Stimulated activated CD8-positive, alpha-beta memory T cell treated with anti-CD3 and anti-CD28 coated beads, Interleukin-12 subunit alpha, Interleukin-12 subunit beta, amount 100 ng/mL, for 24 hours (primary cell): ENCODE measurements around the gene WDR73.
A peak's percentile ranks its signal among the peaks of the same experiment; 100 is the strongest.
"Not testable (repeated sequence)": the region's sequence is repeated elsewhere in the genome, so short reads cannot be mapped to it uniquely, and the experiment has no call there.

ENCODE experiments used
- DNase-seq: peaks from one replicate; pipeline ENCODE4 v3.0.0-alpha.2; 2020; ENCODE audit errors: extremely low read depth

The WDR73 gene

DNA sequence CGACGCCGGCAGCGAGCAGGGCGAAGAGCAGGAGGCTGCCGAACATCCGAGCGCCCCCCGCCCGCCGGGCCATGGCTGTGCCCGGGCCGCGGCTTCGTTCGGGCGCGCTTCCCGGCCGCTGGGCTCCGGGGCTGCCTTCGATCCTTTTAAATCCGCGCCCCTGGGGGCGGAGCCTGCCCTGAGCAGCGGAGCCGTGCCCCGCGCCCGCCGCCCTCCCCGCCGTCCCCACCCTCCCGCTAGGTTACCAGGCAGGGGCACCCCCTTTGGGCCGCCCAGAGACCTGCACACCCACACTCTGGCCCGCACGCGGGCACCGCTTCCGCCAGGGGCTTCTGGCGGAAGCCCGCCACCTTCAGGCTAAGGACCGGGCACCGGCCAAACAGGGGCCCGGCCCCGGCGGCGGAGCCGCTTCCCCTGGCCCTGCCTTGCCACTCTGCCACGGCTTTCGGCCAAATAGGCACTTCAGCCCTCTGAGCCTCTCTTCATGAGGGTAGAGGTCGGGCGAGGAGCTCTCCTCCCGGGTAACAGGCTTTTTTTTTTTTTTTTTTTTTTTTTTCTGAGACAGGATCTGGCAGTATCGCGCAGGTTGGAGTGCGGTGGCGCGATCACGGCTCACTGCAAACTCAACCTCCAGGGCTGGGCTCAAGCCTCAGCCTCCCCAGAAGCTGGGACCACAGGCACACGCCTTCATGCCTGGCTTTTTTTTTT is 4.2 kb upstream of the WDR73 start, which contains the start of gene NMB:
Gene NMB, minus strand, starts transcription at position 120 of the 708 bp plus-strand sequence. Its CDS starts 47 bp downstream, at position 73.
- peak; percentile 66 for DNase-seq

DNA sequence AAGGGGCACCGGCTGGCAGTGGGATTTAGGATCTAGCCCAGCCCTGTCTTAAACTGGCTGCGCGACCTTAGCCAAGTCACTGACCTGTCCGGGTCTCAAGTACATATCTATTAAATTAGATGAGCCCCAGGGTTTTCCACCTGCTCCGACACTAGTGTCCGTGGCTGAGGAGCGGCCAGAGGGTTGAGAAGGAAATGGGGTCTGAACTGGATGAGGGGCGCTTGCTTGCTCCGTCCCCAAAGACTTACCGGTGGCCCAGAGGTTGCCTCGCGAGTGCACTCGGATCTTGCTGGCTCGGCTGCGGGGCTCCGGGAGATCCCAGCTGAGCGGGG is 3.6 kb upstream of the WDR73 start:
- DNase-seq: no peak

DNA sequence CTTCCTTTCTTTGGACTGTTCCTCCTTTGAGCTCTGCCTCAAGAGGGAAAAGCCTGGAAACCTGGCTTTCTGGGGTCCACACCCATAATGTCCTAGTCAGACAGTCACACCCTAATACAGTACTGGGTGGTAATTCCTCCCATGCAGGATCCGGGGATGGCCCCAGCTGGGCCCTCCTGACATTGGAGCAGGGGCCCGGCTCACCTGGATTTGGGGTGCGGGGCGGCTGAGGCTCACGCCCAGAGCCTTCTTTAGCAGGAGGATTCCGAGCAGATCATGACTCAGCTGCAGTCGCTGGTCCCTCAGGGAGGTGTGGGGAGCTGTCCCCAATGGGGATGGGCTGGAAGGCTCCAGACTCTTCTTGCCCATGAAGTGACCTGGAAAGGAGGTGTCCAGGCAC is 2.9 kb upstream of the WDR73 start:
- no peak for DNase-seq

DNA sequence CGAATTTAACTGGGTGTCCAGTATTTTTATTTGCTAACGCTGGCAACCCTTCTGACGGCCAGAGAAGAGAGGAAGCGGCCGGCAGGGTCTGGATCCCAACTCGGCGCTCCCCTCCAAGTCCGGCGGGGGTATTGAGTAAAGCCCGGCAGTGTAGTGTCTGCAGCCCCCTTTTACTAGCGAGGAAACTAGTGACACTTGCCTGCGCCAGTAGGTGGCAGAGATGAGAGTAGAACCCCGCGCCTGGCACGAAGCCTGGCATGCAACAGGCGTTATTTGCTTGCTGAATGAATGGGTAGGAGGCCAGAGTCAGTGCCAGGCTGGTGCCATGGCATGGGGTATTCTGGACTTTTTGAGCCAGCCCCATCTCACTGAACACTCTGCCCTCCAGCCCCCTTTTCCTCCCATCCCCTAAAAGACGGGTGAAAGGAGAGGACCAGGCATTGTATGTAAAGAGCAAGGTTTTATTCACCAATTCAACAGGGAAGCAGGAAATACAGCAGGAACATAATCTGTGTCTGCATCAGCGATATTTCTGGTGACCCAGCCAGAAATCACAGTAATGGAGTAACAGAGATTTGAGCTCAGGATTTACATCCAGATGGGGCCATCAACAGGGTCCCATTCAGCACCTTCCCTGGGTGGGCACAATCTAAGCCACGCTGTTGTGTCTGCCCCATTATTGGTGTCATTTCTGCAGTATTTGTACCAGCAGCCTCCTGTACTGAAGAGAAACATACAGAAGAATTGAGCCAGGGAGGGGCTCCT is 788 bp upstream of the WDR73 start:
- DNase-seq: peak; percentile 39

DNA sequence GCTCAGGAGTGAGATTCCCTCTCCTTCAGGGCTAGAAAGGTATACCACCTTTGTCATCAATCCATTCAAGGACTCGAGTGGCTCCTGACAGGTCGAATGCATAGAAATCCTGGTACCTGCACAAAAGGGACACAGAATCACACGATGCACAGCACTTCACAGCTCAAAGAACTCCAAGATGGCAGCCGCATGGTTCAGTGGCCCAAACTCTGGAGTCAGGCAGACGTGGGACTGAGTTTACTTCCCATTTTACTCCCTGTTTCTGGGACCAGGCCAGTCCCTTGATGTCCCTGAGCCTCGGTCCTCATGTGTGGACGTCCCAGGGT is 536 bp downstream of the WDR73 start:
- DNase-seq: no peak

DNA sequence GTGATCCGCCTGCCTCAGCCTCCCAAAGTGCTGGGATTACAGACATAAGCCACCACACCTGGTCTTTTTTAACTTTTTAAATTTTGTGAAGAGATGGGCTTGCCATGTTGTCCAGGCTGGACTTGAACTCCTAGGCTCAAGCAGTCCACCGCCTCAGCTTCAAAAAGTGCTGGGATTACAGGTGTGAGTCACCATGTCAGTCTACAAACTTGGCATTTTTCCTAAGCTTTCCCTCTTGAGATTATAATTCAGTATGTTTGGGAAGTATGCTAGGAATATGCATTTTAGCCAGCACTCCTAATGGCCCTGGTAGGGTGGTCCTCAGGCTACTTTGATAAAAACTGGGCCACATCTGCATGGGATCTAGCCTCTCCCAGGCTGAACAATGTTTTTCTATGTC is 4.4 kb downstream of the WDR73 start:
- no peak for DNase-seq

DNA sequence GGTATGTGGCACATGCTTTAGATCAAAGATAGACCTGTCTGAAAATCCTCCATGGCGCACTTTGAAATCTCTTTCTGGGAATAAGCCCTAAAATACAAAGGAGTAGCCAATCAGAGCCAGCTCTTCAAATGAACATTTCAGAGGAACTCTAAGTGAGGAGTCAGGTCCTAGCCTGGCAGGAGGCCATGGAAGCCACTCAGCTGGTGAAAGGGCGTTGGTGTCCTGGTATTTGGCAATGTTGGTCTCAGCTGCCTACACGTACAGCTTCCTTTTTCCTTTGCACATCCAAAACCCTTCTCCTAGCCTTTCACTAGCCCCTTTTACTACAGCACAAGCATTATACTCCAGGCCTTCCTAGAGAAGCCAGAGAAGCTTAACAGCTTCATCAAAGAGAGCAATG is 5.5 kb downstream of the WDR73 start:
- DNase-seq: no peak

DNA sequence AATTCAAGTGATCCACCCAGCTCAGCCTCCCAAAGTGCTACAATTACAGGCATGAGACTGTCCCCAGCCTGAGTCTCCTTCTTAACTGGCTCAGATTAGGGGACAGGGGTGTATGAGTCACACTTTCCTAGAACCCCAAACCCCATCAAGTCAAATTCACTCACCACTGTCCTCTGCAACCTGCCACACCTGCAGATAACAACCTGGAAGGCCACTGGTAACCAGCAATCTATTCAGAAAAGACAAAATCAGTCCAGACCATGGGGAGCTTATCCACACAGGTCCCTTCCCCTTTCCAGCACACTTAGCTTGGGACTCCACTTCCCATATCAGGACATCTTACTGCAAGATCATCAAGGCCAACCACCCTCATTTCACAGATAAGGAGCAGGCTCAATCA is 6.4 kb downstream of the WDR73 start:
- DNase-seq: no peak

DNA sequence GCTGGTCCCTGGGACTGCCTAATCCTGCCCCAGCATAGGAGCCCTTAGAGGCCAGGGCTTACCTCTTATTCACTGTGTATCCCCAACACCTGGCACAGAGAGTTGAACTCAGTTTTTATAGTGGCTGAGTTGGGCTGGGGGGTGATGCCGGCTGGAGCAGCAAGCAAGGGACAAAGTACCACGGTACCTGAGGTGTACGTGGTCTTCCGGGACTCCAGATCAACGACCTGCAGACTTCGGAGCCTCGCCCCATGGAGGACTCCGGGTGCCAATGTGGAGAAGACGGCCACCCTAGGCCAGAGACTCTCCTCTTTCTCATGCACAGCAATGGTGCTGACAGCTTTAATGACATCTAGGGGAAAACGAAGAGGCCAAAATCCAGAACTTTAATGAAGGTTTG is 8.1 kb downstream of the WDR73 start:
- no peak for DNase-seq

DNA sequence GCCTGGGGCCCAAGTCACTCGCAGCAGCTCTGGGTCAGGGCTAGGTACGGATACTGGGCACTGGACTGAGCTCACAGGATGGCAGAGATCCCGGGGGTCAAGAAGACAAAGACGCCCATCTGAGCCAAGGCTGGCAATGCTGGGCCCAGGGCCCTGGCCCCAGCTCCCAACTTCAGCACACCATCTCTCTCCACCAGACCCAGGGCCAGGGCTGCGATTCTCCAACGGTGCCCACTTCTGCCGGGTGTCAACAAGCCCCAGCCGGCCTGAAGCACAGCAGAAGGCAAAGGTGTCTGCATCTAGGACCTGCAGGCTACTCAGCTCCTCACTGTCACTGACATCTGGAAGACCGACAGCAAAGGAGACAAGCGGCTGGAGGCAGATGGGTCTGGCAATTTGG is 8.6 kb downstream of the WDR73 start:
- DNase-seq: no peak

DNA sequence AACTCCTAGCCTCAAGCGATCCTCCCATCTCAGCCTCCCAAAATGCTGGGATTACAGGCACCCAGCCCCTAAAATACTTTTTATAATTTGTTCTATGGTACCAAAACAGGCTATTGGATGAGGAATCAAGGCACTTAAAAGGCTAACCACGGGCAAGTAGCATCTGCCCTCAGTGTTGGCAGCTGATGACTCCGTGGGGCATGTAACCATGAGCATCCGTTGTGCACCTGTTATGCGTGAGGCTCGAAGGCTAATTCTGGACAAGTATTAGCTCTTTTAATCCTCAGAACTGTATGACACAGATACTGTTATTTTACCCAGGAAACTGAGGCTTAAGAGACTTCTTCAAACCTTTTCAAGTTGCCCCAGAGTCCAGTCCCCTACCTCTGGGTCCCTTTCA is 10.2 kb downstream of the WDR73 start:
- DNase-seq: no peak

DNA sequence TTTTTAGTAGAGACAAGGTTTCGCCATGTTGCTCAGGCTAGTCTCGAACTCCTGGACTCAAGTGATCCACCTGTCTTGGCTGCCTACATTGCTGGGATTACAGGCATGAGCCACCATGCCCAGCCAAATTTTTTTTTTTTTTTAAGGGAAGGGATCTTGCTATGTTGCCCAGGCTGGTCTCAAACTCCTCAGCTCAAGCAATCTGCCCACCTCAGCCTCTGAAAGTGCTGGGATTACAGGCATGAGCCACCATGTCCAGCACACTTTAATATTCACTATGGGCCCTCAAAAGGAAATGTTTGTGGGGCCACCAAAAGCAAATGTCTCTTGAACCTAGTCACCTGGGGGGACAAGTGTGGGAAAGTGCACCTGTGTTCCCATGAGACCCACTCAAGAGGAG is 11.4 kb downstream of the WDR73 start:
- not testable (repeated sequence) for DNase-seq

DNA sequence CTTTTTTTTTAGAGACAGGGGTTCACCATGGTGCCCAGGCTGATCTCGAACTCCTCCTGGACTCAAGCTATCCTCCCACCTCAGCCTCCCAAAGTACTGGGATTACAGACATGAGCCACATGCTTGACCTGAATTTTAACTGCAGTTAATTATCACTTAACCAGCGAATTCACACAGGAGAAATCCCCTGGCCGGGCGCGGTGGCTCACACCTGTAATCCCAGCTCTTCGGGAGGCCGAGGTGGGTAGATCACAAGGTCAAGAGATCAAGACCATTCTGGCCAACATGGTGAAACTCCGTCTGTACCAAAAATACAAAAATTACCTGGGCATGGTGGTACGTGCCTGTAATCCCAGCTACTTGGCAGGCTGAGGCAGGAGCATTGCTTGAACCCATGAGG is 12.2 kb downstream of the WDR73 start:
- DNase-seq: not testable (repeated sequence)

DNA sequence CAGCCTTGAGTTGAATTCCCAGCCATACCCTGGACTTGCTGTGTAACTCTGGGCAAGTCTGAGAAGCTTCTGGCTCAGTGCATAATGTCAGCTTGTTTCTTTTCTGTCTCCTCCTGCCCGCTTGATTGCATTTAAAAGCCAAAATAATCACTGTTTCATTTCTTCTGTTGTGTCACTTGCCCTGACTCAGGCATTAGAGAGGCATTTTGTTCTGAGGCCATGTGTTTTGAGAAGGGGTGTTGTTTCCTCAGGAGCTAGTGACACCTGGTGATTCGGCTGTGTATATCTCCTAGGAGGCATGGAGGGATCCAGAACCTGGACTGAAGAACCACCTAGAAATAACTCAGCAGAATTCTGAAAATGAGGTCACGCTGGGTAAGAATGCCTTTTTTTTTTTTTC is 16.0 kb downstream of the WDR73 start:
- no peak for DNase-seq

DNA sequence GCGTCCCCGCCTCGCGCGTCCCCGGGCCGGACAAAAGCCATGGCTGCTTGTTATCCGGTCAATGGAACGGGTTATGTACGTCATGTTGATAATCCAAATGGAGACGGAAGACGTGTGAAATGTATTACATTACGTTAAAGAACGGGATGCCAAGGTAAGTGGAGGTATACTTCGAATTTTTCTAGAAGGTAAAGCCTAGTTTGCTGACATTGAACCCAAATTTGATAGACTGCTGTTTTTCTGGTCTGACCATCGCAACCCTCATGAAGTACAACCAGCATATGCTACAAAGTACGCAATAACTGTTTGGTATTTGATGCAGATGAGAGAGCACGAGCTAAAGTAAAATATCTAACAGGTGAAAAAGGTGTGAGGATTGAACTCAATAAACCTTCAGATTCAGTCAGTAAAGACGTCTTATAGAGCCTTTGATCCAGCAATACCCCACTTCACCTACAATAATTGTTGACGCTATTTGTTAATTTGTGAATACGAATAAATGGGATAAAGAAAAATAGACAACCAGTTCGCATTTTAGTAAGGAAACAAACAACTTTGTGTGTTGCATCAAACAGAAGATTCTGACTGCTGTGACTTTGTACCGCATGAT is 19.8 kb downstream of the WDR73 start:
- DNase-seq: no peak

DNA sequence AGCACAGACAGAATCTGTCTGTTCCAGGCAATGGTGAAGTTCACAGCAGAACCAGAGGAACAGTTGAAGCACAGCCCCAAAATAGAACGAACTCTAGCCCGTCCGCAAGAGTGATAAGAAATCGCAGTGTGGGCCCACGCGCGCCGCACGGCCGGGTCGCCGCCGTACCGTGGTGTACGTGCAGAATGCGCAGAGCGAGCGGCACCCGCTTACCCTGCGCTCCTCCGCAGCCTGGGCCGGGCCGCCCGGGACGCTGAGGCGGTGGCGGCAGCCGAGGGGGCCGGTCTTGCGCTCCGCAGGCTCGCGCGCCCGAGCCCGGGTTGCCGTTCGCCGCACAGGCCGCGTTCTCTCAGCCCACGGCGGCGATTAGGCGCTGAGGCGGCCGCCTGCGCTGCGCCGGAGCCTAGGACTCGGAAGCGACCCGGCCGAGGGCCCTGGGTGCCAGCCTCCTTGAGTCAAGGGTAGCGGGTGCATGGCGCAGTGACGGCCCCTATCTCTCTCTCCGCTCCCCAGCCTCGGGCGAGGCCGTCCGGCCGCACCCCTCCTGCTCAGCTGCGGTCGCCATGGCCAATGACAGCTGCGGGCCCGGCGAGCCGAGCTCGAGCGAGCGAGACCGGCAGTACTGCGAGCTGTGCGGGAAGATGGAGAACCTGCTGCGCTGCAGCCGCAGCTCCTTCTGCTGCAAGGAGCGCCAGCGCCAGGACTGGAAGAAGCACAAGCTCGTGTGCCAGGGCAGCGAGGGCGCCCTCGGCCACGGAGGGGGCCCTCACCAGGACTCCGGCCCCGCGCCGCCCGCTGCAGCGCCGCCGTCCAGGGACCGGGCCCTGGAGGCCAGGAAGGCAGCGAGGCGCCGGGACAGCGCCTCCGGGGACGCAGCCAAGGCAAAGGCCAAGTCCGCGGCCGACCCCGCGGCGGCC is 20.5 kb downstream of the WDR73 start:
- DNase-seq: peak; percentile 20

DNA sequence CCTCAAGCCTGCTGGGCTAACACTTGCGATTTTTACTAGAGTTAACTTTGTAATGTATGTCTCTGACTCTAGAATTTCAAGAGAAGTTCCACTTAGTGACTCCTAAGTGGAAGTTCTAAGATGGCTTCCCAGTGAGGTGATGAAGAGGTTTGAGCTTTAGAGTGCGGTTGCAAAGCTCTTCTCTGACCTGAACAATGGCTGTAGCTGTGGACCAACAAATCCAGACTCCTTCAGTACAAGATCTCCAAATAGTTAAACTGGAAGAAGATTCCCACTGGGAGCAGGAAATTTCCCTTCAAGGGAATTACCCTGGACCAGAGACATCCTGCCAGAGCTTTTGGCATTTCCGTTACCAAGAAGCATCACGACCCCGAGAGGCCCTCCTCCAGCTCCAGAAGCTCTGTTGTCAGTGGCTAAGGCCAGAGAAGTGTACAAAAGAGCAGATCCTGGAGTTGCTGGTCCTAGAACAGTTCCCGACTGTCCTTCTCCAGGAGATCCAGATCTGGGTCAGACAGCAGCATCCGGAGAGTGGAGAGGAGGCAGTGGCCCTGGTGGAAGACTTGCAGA is 22.3 kb downstream of the WDR73 start:
- no peak for DNase-seq

DNA sequence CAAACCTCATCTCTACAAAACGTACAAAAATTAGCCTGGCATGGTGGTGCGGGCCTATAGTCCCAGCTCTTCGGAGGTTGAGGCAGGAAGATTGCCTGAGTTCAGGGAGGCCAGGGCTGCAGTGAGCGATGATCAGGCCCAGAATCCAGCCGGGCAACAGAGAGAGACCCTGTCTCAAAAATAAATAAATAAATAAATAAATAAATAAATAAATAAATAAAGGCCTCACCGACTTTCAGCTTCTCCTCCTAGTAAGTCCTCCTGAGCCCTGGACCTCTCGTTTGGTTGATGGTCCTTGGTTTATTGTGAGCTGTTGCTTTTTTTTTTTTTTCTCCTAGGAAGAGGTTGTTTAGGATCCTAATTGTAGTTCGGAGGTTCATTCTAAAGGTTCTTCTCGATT is 25.1 kb downstream of the WDR73 start:
- DNase-seq: no peak

DNA sequence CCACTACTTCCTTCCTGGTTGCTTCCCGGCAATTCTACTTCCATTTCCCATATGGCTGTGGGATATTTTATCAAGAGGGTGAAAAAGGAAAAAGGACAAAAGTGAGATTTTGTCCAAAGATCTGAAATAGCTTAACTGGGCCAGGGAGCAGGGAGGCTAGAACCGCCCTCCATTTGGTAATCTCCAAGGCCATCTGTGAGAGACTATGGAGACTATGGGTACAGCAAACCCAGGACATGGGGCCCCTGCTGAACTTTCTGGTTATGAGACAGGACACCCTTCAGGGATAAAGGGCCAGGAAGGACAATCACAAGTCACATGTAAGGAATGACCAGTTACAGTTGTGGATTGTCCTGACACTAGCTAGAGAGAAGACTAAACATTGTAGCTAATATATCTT is 29.0 kb downstream of the WDR73 start:
- no peak for DNase-seq

DNA sequence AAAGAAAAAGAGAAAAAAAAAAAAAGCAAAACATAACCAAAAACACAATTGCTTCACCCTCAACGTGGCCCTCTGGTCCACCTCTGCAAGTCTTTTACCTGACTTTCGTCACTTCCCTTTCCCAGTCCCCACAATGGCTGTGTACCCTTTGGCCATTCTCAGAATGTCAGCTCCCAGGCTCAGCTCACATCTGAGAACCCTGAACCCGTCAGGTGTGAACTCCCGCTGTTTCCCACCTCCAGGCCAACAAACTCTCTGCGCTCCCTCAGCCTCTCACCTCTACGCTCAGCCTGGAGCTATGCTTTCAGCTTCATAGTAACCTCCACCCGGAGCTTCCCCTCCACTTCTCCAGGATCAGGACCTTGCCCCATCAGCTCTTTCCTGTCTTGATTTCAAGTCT is 29.7 kb downstream of the WDR73 start:
- DNase-seq: no peak

DNA sequence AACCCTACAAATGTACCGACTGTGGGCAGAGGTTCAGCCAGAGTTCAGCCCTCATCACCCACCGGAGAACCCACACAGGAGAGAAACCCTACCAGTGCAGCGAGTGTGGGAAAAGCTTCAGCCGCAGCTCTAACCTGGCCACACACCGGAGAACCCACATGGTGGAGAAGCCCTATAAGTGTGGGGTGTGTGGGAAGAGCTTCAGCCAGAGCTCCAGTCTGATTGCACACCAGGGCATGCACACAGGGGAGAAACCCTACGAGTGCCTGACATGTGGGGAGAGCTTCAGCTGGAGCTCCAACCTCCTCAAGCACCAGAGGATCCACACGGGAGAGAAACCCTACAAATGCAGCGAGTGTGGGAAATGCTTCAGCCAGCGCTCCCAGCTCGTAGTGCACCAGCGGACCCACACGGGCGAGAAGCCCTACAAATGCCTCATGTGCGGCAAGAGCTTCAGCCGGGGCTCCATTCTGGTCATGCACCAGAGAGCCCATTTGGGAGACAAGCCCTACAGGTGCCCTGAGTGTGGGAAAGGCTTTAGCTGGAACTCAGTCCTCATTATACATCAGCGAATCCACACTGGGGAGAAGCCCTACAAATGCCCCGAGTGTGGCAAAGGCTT is 32.6 kb downstream of the WDR73 start:
- no peak for DNase-seq
